Lower lobe of right lung (tissue), 2 donors: ENCODE data around the gene MIB2. TPM values are rescaled to one million over a fixed set of nuclear protein-coding genes. Genes with fewer than 3 reads are reported as not detected.

Source experiments
- ATAC-seq, 2 donors: fragments of 200-7000 bp; cut with Tn5 transposase; one replicate each; pipeline ENCODE4 v1.9.1; 2020 to 2022; ENCODE audit warnings: mild to moderate bottlenecking in 2 of 2, moderate library complexity in 2 of 2
- DNase-seq: peaks from one replicate; pipeline ENCODE4 v3.0.0-alpha.2; 2020
- H3K27ac ChIP-seq: fragments of 200-600 bp; one replicate; pipeline ENCODE4 v1.8.0; 2022
- H3K27me3 ChIP-seq: fragments of 200-600 bp; one replicate; pipeline ENCODE4 v1.8.0; 2022; ENCODE audit warnings: low read depth
- H3K36me3 ChIP-seq: fragments of 200-600 bp; one replicate; pipeline ENCODE4 v1.8.0; 2022; ENCODE audit warnings: mild to moderate bottlenecking
- H3K4me1 ChIP-seq: fragments of 200-600 bp; one replicate; pipeline ENCODE4 v1.8.0; 2022
- H3K4me3 ChIP-seq: fragments of 200-600 bp; one replicate; pipeline ENCODE4 v1.8.0; 2022; ENCODE audit warnings: mild to moderate bottlenecking
- H3K9me3 ChIP-seq: fragments of 200-600 bp; one replicate; pipeline ENCODE4 v1.8.0; 2022
- intact Hi-C: fragments of 100-400 bp; cut with DNase I; formaldehyde crosslinking; loops from one replicate; pipeline ENCODE4 v1.11.0; 2022
- total RNA-seq: library from RNA; stranded (reverse); fragmentation: NEBNext Ultra II Directional; extraction: Animal tissue kit (Norgen Biotek cat#: 25700); gene quantifications from one replicate; pipeline ENCODE4 v1.2.1, GENCODE V29; 2021
- TF ChIP-seq, protein P1 (sequence below): fragments of 200-600 bp; IDR thresholded peaks from one replicate; pipeline ENCODE4 v1.8.0; 2022; ENCODE audit warnings: antibody characterized with exemption, mild to moderate bottlenecking
- donor health status: DM: no; HTN: yes; CAD: no; lungs with severe emphysema.

Gene MIB2
- total RNA-seq, 1 donor from 2014 or later = 82.5 TPM

DNA sequence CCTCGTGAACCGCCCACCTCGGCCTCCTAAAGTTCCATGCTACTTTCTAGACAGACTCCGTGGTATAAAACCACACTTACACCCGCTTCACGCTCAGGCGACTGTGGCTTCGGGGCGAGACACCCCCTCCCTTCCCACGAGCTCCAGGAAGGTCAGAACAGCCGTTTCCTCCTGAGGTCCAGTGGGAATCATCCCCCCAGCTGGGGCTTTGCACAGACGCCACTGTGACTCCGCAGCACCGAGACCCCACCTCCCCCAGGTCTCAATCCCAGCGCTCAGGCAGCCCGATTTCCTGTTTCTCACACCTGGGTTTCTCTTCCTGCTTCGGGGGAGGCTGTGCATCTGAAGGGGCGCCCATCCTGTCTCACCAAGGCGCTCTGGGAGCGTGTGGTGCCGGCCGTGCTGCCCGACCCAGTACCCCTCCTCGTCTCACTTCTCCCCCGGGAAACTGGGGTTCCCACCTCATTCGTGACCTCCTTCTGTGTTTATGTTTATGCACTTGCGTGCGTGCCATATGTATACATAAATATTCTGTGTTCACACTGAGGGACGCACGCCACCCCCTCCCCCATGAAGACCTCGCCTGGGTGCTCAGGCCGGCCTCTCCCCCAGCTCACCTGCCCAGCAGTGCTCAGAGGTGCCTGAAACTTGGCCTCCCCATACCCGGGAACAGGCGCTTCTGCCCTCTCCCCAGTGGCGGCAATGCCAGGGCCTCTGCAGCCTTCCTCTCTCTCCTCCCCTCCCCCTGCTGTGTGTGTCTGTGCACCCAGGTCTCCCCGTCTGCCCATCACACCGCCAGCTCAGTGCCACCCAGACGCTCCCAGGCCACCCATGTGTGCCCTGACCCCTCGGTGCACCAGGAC lies 62.6 kb downstream of the MIB2 start:
- no peak overlapping the region for H3K27ac ChIP-seq
- H3K4me3 ChIP-seq = no peak overlapping the region
- TF ChIP-seq, protein P1, sequence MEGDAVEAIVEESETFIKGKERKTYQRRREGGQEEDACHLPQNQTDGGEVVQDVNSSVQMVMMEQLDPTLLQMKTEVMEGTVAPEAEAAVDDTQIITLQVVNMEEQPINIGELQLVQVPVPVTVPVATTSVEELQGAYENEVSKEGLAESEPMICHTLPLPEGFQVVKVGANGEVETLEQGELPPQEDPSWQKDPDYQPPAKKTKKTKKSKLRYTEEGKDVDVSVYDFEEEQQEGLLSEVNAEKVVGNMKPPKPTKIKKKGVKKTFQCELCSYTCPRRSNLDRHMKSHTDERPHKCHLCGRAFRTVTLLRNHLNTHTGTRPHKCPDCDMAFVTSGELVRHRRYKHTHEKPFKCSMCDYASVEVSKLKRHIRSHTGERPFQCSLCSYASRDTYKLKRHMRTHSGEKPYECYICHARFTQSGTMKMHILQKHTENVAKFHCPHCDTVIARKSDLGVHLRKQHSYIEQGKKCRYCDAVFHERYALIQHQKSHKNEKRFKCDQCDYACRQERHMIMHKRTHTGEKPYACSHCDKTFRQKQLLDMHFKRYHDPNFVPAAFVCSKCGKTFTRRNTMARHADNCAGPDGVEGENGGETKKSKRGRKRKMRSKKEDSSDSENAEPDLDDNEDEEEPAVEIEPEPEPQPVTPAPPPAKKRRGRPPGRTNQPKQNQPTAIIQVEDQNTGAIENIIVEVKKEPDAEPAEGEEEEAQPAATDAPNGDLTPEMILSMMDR = no peak
- H3K9me3 ChIP-seq = no peaks in the 10 kb centered on the region
- H3K36me3 ChIP-seq = peaks cover 3% of the 10 kb centered on the region
- H3K27me3 ChIP-seq = no peaks in the 10 kb centered on the region
- peak; percentile 37 for DNase-seq
- intact Hi-C loops = no loop called here
- peak; percentile 4 to 12 for ATAC-seq
- H3K4me1 ChIP-seq = peaks cover 8% of the 10 kb centered on the region

- peak; percentile 34 for DNase-seq
- peaks cover 8% of the 10 kb centered on the region for H3K4me1 ChIP-seq
These were observed 63.5 kb downstream of the MIB2 start for GRCh38 chr1:1678581-1679380.

More at GRCh38 chr1:1678581-1679380, 63.5 kb downstream of the MIB2 start:
- TF ChIP-seq, protein P1 = no peak
- no peaks in the 10 kb centered on the region for H3K27me3 ChIP-seq
- peaks cover 5% of the 10 kb centered on the region for H3K36me3 ChIP-seq
- H3K9me3 ChIP-seq = no peaks in the 10 kb centered on the region
- ATAC-seq = peak in 1 of 2 donors; percentile 38
- H3K27ac ChIP-seq = no peak overlapping the region
- intact Hi-C loops = no loop called here
- no peak overlapping the region for H3K4me3 ChIP-seq

Other genes starting within 250 kb of the MIB2 start
- 82.4 TPM for gene AURKAIP1, start 240.3 kb upstream of the MIB2 start, total RNA-seq
- gene CCNL2, start 216.2 kb upstream of the MIB2 start, total RNA-seq = 165 TPM
- 79.8 TPM for gene MRPL20, start 208.2 kb upstream of the MIB2 start, total RNA-seq
- gene ANKRD65, start 194.2 kb upstream of the MIB2 start, total RNA-seq = 22.3 TPM
- gene VWA1, start 179.8 kb upstream of the MIB2 start, total RNA-seq = 58.7 TPM
- 7.8 TPM for gene ATAD3C, start 165.8 kb upstream of the MIB2 start, total RNA-seq
- 19.0 TPM for gene ATAD3B, start 143.7 kb upstream of the MIB2 start, total RNA-seq
- gene ATAD3A, start 103.3 kb upstream of the MIB2 start, total RNA-seq = 14.1 TPM
- gene TMEM240, start 74.9 kb upstream of the MIB2 start, total RNA-seq = 3.9 TPM
- gene SSU72, start 40.6 kb upstream of the MIB2 start, total RNA-seq = 123 TPM
- 7.7 TPM for gene FNDC10, start 15.4 kb upstream of the MIB2 start, total RNA-seq
- 27.2 TPM for gene MMP23B, start 16.7 kb downstream of the MIB2 start, total RNA-seq
- gene CDK11B, start 43.5 kb downstream of the MIB2 start, total RNA-seq = 23.0 TPM
- gene SLC35E2B, start 77.3 kb downstream of the MIB2 start, total RNA-seq = 52.7 TPM
- gene CDK11A, start 108.9 kb downstream of the MIB2 start, total RNA-seq = 56.1 TPM
- 133 TPM for gene NADK, start 163.0 kb downstream of the MIB2 start, total RNA-seq